NCI-H2196 (cell line): ENCODE measurements around the gene PER1.

ENCODE experiments used
- DNase-seq: peaks from one replicate; lab custom pipeline; 2025; ENCODE audit not compliant: unreplicated experiment; lab: John Stamatoyannopoulos, UW

PER1 gene

DNA sequence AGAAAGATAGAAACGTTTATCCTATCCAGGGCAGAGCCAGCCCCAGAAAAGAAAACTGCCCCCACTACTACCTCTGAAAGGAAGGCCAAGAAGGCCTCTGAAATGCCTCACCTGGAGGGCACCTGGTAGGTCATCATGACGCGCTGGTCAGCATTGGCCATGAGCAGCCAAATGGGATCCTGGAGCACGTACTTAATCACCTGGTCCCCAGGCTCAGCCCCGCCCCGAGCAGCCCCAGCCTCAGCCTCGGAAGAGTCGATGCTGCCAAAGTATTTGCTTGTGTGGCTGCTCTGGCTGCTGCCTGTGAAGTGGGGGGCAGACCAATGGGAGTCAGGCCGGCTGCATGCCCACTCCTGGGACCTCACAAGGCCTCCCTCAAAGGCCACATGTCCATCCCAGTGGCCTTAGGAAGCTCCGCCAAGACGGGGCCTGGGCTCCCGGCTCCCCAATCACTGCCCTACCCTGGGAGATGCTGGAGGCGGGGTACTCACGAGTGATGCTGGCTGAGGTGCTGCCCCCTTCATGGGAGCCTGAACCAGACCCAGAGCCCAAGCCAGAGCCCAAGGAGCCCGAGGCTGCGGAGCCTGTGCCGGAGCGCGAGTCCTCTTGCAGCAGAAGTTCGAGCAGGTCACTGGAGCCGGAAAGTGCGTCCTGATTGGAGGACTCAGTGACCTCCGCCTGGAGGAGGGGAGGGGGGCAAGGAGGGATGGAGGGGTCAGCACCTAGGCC is 9.9 kb downstream of the PER1 start:
- DNase-seq: no peak

DNA sequence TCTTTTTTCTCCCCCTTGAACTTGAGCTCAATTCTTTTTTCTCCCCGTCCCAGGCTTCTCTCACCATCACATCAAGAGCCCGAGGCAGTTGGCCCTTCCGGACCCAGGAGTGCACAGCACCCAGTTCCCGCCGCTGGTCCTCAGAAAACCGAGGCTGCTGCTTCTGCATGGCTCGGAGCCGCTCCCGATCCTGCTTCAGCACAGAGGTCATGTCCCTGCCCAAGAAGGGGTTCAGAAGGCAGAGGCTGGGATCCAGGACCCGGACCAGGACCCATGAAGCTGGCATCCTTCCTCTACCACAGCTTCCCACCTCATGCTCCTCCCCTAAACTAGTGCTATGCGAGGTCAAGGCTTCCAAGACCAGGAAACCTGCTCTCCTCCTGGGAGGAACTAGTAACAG is 10.5 kb downstream of the PER1 start:
- no peak for DNase-seq

GRCh38 chr17:8141045-8141444 is 11.2 kb downstream of the PER1 start:
- no peak for DNase-seq

DNA sequence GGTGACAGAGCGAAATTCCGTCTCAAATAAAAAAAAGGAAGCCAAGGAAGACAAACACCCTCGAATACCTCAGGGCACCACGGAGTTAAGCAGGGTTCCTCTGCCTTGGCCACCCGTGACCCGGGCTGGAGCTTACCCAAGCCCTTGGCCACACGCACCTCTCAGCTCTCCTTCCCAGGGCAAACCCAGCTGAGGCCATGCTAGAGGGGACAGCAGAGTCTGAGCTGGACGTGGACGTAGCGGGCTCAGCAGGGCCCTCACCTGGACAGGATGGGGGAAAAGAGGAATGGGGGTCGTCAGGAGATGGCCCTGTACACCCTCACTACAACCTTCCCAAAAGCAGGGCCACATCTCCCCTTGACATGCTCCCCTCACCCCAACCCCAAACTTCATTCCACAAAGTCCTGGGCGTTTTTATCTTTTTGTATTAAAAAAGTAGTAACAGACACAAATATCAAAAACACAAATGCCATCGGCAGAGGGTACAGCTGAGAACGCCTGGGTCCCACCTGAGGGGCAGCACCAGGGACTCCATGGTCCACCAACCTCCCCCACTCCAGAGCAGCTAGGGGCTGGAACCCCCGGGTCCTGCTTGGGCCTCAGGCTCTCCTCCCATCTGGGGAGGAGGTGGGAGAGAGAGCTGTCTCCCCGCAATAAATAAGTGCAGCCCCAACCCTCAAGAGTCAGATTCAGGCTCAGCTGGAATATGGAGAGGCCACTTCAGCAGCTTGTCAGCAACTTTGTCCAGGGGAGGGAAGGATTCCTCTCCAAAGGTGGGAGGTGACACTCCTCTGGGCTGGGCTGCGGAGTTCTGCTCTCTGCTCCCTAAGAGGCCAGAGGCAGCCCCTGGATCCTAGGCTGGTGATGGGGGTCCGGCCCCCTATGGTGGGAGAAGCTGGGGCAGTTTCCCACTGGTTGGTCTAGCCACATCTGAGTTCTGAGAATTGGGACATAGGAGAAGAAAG is 11.9 kb downstream of the PER1 start:
- DNase-seq: no peak

DNA sequence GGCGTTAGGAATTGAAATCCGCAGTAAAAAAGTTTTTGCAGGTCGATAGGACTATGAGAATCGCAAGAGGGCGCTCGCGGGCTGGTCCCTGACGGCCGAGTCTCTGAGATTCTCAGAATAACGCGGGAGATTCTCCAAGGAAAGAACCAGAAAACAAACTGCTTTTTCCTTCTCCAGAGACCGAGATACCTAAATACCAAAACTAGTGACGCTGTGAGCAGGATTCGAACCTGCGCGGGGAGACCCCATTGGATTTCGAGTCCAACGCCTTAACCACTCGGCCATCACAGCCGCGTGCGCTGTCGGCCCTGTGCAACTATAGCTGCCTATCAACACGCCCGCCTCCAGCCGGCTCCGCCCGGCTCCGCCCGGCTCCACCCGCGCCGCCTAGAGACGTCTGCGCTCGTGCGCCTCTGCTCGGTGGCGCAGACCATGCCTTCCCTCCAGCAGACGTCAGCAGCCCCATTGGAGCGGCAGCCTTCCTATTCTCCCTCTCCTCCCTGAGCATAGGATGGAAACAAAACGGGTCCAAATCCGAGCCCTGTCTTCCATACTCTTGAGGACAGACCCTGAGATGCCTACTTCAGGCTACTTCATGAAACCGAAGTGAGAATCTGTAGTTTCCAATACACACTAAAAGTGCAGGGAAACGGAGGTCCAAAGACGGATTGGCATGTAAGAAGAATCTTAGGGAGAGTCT is 13.4 kb downstream of the PER1 start:
- DNase-seq: peak; percentile 96

GRCh38 chr17:8138374-8138671 is 13.9 kb downstream of the PER1 start:
- no peak for DNase-seq

GRCh38 chr17:8137645-8138373 is 14.4 kb downstream of the PER1 start:
- no peak for DNase-seq

DNA sequence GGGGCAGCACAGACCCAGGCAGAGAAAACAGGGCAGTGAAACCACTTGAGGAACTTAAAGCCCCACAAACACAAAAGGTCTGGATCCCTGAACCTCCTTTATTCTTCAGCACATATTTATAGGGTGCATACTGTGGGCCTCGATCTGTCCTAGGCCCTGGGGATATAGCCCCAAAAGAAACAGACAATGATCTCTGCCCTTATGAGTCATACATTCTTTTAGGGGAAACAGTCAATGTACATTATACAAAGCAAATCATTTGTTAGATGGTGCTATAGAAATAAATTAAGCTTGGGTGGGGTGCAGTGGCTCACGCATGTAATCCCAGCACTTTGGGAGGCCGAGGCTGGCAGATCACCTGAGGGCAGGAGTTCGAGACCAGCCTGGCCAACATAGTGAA is 18.3 kb downstream of the PER1 start:
- DNase-seq: no peak

DNA sequence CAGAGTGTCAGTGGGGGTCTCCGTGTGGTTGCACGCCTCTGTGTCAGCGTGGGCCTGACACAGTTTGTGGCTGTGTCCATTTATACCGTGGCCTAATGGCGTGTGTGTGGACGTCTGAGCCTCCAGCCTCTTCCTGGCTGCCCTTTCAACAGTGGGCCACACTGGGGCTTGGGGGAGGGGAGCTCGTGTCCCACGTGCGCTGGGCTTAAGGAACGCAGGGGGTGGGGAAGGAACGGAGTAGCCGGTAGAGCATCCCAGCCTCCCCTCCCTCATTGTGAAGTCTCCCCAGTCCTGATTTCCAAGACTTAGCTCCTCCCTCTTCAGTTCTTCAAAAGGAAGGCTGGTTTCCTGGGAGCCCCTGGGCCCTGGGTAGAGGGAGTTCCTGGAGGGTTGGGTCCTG is 18.8 kb downstream of the PER1 start:
- DNase-seq: no peak

GRCh38 chr17:8131844-8132441 is 20.3 kb downstream of the PER1 start:
- DNase-seq: no peak

DNA sequence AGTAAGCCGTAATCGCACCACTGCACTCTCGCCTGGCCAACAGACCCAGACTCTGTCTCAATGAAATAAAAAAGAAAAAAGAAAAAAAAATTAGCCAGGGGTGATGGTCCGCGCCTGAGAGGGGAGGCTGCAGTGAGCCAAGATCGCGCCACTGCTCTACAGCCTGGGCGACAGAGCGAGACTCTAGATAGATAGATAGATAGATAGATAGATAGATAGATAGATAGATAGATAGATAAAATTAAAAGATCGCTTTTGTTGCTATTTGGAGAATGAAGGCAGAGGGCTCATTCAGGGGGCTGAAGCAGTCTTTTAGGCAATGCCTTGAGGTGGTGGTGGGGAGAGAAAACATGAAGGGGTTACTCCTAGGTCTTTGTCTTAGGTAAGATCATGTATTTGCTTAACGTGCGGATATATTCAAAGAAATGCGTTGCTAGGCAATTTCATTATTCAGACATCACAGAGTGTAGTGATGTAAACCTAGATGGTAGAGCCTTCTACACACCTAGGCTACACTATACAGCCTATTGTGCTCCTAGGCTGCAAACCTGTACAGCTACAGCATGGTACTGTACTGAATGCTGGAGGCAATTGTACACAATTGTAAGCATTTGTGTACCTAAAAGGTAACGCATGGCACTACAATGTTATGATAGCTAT is 23.9 kb downstream of the PER1 start:
- no peak for DNase-seq

- no peak for DNase-seq
Measured at GRCh38 chr17:8126491-8127066, 25.6 kb downstream of the PER1 start.

DNA sequence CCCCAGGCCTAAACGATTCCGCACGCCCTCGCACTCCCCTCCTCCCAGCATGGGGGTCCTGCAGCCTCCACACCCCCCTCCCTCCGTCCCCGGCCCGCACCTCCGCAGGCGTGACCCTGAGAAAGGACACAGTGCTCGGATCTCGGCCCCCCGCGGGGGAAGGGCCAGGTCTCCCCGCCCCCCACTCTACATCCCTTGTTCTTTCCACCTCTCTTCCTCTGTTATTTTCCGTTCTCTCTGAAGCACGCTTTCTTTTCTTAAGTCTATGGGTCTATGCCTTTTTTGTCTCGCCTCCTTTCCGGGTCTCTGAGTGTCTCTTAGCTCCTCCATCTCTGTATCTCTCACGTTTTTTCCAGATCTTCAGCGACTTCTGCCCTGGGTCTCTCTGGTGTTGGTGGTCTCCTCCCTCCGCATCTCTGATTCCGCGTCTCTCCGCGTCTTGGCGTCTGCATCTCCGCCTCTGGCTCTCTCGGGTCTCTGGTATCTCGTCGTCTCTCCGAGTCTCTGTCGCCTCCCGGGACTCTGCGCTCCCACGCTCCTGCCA is 26.2 kb downstream of the PER1 start:
- no peak for DNase-seq

DNA sequence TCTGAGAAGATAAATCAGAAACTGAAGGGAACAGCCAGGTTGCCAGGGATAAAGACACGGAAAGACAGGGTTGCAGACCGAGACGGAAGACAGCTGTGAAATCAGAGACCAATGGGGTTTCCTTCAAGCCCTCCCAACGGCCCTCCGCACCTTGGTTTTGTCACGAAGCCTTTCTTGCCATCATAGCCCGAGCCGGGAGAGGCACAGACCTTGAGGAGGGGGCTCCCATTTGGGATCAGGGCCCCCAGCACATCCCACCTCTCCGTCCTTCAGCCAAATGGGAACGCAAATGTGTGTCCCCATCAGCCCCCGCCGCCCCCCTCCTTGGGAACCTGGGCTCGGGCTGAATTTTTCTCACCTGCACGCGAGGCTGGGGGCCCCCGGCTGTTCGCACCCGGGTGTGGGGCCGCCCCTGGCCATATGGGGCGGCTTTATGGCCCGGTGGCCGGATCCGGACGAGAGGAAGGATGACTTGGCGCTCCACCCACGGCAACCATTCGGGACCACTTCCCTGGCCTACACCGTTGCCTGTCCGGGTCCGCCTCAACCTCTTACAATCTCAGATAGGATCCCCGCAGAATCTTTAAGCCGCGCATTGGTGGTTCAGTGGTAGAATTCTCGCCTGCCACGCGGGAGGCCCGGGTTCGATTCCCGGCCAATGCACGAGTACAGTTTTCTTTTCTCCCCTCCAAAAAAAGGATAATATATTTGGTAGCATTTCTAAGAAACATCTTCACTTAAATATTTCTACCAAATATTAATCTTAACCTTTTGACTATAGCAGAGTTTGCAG is 26.9 kb downstream of the PER1 start:
- peak; percentile 40 for DNase-seq

GRCh38 chr17:8124350-8125153 is 27.7 kb downstream of the PER1 start:
- DNase-seq: no peak

DNA sequence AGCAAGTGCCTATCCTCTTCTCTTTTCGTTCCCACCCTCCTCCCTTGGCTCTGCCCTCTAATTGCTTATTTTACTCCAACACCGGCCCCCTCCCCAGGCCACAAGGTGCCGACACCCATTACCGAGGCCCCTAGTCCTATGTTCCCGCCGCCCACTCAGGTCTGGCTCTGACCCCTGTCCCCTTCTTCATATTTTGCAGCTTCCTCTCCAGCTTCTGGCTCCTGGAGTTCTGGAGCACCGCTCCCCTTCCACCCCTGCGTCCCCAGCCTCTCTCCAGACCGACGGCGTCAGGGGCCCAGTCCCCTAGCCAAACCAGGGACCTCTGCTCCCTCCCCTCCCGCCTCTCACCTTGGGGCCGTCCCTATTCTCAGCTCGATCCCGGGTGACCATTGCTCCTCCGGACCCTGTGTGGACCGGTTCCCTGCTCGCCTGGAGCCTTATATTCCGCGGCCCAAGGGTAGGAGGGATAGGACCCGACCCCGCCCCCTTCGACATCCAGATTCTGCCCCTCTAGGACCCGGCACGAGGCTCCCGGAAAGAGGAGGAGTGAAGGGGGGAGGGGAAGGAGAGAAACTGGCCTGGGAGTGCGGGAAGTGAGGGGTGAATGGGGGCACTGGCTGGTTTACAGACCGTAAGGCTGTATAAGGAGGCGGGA is 28.4 kb downstream of the PER1 start, which contains the start of gene HES7:
Gene HES7 (minus strand): TSS at position 412 of the 655 bp plus-strand sequence. CDS start 22 bp downstream, at position 390.
- DNase-seq: no peak
